Measurements from ENCODE around the gene METTL17.
"Not testable (repeated sequence)": the region's sequence is repeated elsewhere in the genome, so short reads cannot be mapped to it uniquely, and the experiment has no call there.

DNA sequence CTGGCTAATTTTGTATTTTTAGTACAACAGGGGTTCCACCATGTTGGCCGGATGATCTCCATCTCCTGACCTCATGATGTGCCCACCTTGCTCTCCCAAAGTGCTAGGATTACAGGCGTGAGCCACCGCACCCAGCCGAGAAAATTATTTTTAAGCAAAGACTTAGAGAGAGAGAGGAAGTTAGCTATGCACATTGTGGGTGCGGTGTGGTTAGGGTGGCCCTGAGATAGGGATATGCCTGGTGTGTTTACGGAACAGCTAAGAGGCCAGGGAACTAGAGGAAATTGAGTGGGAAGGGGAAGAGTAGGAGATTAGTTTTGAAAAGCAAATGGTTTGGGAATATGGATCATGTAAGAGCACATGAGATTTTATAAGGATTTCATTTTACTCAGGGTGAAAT, 44.6 kb upstream of the METTL17 start:
- TF ChIP-seq, protein P1, sequence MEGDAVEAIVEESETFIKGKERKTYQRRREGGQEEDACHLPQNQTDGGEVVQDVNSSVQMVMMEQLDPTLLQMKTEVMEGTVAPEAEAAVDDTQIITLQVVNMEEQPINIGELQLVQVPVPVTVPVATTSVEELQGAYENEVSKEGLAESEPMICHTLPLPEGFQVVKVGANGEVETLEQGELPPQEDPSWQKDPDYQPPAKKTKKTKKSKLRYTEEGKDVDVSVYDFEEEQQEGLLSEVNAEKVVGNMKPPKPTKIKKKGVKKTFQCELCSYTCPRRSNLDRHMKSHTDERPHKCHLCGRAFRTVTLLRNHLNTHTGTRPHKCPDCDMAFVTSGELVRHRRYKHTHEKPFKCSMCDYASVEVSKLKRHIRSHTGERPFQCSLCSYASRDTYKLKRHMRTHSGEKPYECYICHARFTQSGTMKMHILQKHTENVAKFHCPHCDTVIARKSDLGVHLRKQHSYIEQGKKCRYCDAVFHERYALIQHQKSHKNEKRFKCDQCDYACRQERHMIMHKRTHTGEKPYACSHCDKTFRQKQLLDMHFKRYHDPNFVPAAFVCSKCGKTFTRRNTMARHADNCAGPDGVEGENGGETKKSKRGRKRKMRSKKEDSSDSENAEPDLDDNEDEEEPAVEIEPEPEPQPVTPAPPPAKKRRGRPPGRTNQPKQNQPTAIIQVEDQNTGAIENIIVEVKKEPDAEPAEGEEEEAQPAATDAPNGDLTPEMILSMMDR (optimal IDR thresholded peaks at IDR 0.05 in 1 of 3, IDR thresholded peaks at IDR 0.05 in 1 of 3, conservative IDR thresholded peaks at IDR 0.05 in 1 of 3; ENCODE audit: extremely low read depth in 1 of 3, insufficient read depth in 2 of 3, low read length in 3 of 3): not testable (repeated sequence)
- not testable (repeated sequence) for TF ChIP-seq EZH2 (IDR thresholded peaks at IDR 0.05; ENCODE audit: low read length)

Data from keratinocyte (primary cell).